Fibroblast of lung (primary cell): Measurements from ENCODE around the gene ZSWIM7. TPM values are rescaled to one million over a fixed set of nuclear protein-coding genes. Genes with fewer than 3 reads are reported as not detected.
A peak's percentile ranks its signal among the peaks of the same experiment; 100 is the strongest.

ENCODE experiments used
- DNase-seq, 2 donors: peaks; one replicate each; pipeline versions ENCODE4 v3.0.0 to v3.0.0-alpha.2; 2010; ENCODE audit warnings: low read depth in 2 of 2
- H2AFZ ChIP-seq: 2 replicates; pipeline ENCODE4 v1.5.1; 2012; ENCODE audit warnings: low read length, control low read depth, inconsistent platforms
- H3K27ac ChIP-seq: 2 replicates; pipeline ENCODE4 v1.5.1; 2011; ENCODE audit warnings: low read length, control low read depth; ENCODE audit not compliant: insufficient read depth
- H3K27me3 ChIP-seq: 2 replicates; pipeline ENCODE4 v1.5.1; 2011; ENCODE audit warnings: mild to moderate bottlenecking, low read length; ENCODE audit not compliant: control insufficient read depth, insufficient read depth
- H3K36me3 ChIP-seq: 2 replicates; pipeline ENCODE4 v1.5.1; 2011; ENCODE audit warnings: low read length; ENCODE audit not compliant: control insufficient read depth, insufficient read depth
- H3K4me1 ChIP-seq: 2 replicates; pipeline ENCODE4 v1.5.1; 2011; ENCODE audit warnings: low read length; ENCODE audit not compliant: control insufficient read depth, insufficient read depth; ENCODE audit errors: extremely low read depth
- H3K4me2 ChIP-seq: 2 replicates; pipeline ENCODE4 v1.5.1; 2011; ENCODE audit warnings: low read length, control low read depth; ENCODE audit not compliant: insufficient read depth; ENCODE audit errors: extremely low read depth
- H3K4me3 ChIP-seq, 4 experiments: fragments of 200-600 bp in 1 of 4; sonication (generic) in 1 of 4; replicated peaks in 1 of 4; 2 replicates each; pipeline ENCODE4 v1.5.1; 2011 to 2016; ENCODE audit warnings: low read length in 4 of 4, low read depth in 3 of 4, mild to moderate bottlenecking in 3 of 4, control low read depth in 2 of 4, inconsistent platforms in 1 of 4, mixed read lengths in 1 of 4; ENCODE audit not compliant: insufficient read depth in 1 of 4; ENCODE audit errors: control extremely low read depth in 1 of 4
- H3K79me2 ChIP-seq: 2 replicates; pipeline ENCODE4 v1.5.1; 2012; ENCODE audit warnings: mild to moderate bottlenecking, low read length, inconsistent platforms; ENCODE audit not compliant: control insufficient read depth, insufficient read depth
- H3K9ac ChIP-seq: 2 replicates; pipeline ENCODE4 v1.5.1; 2011; ENCODE audit warnings: mild to moderate bottlenecking, low read length, control low read depth; ENCODE audit not compliant: insufficient read depth
- H3K9me3 ChIP-seq: 2 replicates; pipeline ENCODE4 v1.5.1; 2012; ENCODE audit warnings: low read depth, low read length; ENCODE audit not compliant: control insufficient read depth, insufficient read depth
- H4K20me1 ChIP-seq: 2 replicates; pipeline ENCODE4 v1.5.1; 2011; ENCODE audit warnings: low read length; ENCODE audit not compliant: control insufficient read depth, insufficient read depth; ENCODE audit errors: extremely low read depth
- CTCF ChIP-seq, 2 donors: IDR thresholded peaks in 1 of 2; conservative IDR thresholded peaks in 1 of 2; 1 replicate in 1 of 2; 2 replicates in 1 of 2; pipeline ENCODE4 v1.5.1; 2011 to 2012; ENCODE audit warnings: low read length in 2 of 2, control low read depth in 1 of 2, inconsistent platforms in 1 of 2, low read depth in 1 of 2, mild to moderate bottlenecking in 1 of 2
- EZH2 ChIP-seq: IDR thresholded peaks from 2 replicates; pipeline ENCODE4 v1.5.1; 2012; ENCODE audit warnings: low read length, control low read depth, mild to moderate bottlenecking; ENCODE audit errors: missing control alignments
- polyA plus RNA-seq, 2 donors: library from polyadenylated mRNA; depleted of rRNA in 1 of 2; stranded (reverse) in 1 of 2; unstranded in 1 of 2; fragments of >200 nt; gene quantifications; 2 replicates each; pipeline ENCODE4 v1.2.1, GENCODE V29; 2011 to 2012; ENCODE audit warnings: missing spikeins in 1 of 2
- total RNA-seq: library from RNA; depleted of rRNA; stranded (reverse); fragments of >200 nt; gene quantifications from 2 replicates; pipeline ENCODE4 v1.2.1, GENCODE V29; 2014

Gene ZSWIM7
- total and polyA plus RNA-seq, 2 donors (not counting 1 experiment from before 2014, with no cell fraction given): 17.6 to 28.9 TPM

GRCh38 chr17:15967706-15968399, 31.7 kb downstream of the ZSWIM7 start:
- Histone ChIP-seq H3K79me2 (no peaks in the 10 kb centered on the region), H3K4me3 (no peak overlapping the region), H3K4me2 (no peak overlapping the region), H2AFZ (no peak overlapping the region), H4K20me1 (no peaks in the 10 kb centered on the region), H3K9me3 (no peaks in the 10 kb centered on the region), H3K27me3 (no peaks in the 10 kb centered on the region), H3K9ac (no peak overlapping the region), H3K36me3 (no peaks in the 10 kb centered on the region), H3K27ac (no peak overlapping the region), H3K4me1 (peaks cover 5% of the 10 kb centered on the region)
- TF ChIP-seq EZH2 (no peak), CTCF (conservative IDR thresholded peaks at IDR 0.05 in 1 of 2, IDR thresholded peaks at IDR 0.05 in 1 of 2; ENCODE audit: low read depth in 1 of 2, low read length in 2 of 2) (no peak)
- DNase-seq: peak in 1 of 2 donors; percentile 58

GRCh38 chr17:15966879-15967248, 32.6 kb downstream of the ZSWIM7 start:
- Histone ChIP-seq H3K4me2 (no peak overlapping the region), H3K4me3 (no peak overlapping the region), H3K9ac (no peak overlapping the region), H3K36me3 (no peaks in the 10 kb centered on the region), H3K27me3 (no peaks in the 10 kb centered on the region), H2AFZ (peak overlapping the region; percentile 62), H4K20me1 (no peaks in the 10 kb centered on the region), H3K27ac (no peak overlapping the region), H3K9me3 (no peaks in the 10 kb centered on the region), H3K4me1 (peaks cover 5% of the 10 kb centered on the region), H3K79me2 (no peaks in the 10 kb centered on the region)
- TF ChIP-seq EZH2 (no peak), CTCF (conservative IDR thresholded peaks at IDR 0.05 in 1 of 2, IDR thresholded peaks at IDR 0.05 in 1 of 2; ENCODE audit: low read depth in 1 of 2, low read length in 2 of 2) (no peak)
- peak in 1 of 2 donors; percentile 41 for DNase-seq

GRCh38 chr17:15966183-15966878, 33.2 kb downstream of the ZSWIM7 start:
- H2AFZ ChIP-seq: peak overlapping the region; percentile 62
- H3K4me3 ChIP-seq: no peak overlapping the region
- H3K36me3 ChIP-seq: no peaks in the 10 kb centered on the region
- no peaks in the 10 kb centered on the region for H3K27me3 ChIP-seq
- peak; percentile 22 to 52 for DNase-seq
- no peak overlapping the region for H3K9ac ChIP-seq
- no peaks in the 10 kb centered on the region for H3K79me2 ChIP-seq
- no peak overlapping the region for H3K27ac ChIP-seq
- no peak overlapping the region for H3K4me2 ChIP-seq
- H3K4me1 ChIP-seq: peaks cover 5% of the 10 kb centered on the region
- H4K20me1 ChIP-seq: no peaks in the 10 kb centered on the region
- H3K9me3 ChIP-seq: no peaks in the 10 kb centered on the region
- TF ChIP-seq CTCF (conservative IDR thresholded peaks at IDR 0.05 in 1 of 2, IDR thresholded peaks at IDR 0.05 in 1 of 2; ENCODE audit: low read depth in 1 of 2, low read length in 2 of 2): no peak
- no peak for TF ChIP-seq EZH2
